ENCODE results near the gene ATP2B1.
"Not testable (repeated sequence)": the region's sequence is repeated elsewhere in the genome, so short reads cannot be mapped to it uniquely, and the experiment has no call there.

The ATP2B1 gene

DNA sequence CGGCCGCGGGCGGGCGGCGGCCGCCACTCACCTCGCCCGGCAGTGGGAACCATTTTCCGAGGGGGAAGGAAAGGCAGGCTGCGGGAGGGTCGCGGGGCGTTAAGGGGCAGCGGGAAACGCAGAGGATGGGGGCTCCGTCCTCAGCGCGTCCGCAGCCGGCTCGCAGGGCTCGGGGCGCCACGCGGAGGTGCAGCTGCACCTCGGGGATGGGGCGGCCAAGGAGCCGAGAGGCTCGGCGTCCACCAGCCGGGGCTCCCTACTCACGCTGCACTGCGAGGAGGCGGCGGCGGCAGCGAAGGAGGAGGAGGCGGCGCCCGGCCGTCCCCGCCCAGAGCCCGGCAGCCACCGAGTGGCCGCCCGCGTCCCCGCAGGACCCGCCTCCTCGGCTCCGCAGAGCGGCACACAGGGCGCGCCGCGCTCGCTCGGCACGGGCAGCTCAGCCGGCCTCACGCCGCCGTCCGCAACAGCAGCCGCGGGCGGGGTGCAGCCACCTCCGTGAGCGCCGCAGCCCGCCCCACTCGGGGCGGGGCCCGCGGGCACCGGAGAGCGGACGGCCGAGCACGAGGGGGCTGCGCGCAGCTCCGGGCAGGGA, at the start of gene ATP2B1:
Gene ATP2B1, minus strand, starts transcription at position 274 of the 592 bp plus-strand sequence. CDS start 52,952 bp downstream, outside the sequence.
- peak; percentile 92 for DNase-seq

DNA sequence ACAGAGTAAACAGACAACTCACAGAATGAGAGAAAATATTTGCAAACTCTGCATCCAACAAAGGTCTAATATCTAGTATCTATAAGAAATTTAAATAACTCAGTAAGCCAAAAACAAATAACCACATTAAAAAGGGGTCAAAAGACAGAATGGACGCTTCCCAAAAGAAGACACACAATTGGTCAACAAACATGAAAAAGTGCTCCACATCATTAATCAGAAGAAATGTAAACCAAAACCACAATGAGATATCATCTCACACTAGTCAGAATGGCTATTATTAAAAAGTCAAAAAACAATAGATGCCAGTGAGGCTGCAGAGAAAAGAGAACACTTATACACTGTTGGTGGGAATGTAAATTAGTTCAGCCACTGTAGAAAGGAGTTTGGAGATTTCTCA, 49.3 kb upstream of the ATP2B1 start:
- not testable (repeated sequence) for DNase-seq

DNA sequence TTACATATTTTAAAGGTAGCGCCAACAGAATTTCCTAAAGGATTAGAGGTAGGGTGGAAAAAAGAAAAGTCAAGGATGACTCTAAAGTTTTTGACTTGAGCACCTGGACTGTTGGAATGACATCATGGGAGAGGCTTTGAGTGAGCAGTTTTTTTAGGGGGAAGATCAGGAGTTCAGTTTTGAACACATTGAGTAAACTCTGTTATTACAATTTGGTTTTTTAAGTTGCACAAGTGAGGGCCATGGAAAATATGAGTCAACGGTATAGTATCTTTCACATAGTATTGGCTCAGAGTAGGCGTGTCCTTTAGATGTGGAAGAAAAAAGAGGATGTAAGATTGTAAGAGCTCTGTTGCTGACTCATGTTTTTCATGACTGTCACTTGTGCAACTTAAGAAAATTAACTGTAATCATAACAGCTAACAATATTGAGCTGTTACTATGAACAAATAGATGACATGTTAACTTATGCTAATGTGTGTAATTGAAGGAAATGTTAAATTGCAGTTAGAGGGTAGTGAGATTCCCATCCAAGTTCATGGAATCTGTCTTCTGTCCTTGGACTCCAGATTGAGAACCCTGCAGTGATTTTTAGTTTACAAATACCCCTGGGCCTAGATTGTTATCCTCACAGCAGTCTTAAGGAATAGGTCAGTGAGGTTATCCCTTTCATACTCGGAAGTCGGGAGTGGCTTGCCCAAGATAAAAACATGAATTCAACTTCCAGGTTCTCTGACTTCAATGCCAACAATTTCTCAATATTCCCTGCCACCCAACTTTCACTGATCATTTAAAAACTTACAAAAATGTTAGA, 48.2 kb upstream of the ATP2B1 start:
- DNase-seq: no peak

DNA sequence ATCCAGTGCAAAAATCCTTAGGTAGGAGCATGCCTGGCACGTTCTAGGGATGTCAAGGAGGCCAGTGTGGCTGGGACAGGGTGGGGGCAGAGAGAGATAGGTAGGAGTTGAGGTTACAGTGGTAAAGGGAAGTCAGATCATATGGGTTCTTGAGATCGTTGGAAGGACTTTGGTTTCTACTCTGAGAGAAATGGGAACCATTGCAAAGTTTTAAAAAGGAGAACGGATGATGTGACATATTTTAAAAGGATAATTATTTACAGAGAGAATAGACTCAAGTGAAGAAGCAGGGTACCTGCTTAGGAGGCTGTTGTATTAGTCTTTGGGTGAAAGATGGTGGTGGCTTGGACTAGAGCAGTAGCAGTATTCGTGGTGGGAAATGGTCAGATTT, 47.6 kb upstream of the ATP2B1 start:
- no peak for DNase-seq

DNA sequence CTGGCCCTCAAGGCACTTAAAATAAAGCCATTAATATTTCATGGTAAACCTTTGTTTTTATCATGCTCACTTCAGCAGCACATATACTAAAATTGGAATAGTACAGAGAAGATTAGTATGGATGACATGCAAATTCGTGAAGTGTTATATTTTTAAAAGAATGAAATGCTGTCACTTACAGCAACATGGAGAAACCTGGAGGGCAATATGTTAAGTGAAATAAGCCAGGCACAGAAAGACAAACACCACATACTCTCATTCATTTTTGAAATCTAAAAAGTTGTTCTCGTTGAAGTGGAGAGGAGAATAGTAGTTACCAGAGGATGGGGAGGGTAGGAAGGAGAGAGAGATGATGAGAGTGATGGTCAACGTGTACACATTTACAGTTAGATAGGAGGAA, 45.4 kb upstream of the ATP2B1 start:
- DNase-seq: no peak

DNA sequence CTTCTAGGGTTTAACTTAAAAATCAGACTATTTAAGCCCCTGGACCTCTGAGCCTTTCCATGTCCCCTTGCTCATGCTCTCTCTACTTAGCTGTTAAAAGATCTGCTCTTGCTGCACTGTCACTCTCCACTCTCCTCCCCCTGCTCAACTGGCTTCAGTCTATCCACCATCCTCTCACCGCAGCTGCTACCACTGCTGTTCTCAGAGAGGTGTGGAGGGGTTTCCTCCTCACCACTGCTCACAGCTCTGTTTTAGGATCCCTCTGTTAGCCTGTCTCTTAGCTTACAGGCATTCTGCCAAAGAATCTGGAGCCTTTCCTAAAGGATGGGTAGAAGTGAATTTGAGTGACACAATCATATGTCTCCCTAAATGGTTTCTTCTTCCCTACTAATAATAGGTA, 43.7 kb upstream of the ATP2B1 start:
- no peak for DNase-seq

DNA sequence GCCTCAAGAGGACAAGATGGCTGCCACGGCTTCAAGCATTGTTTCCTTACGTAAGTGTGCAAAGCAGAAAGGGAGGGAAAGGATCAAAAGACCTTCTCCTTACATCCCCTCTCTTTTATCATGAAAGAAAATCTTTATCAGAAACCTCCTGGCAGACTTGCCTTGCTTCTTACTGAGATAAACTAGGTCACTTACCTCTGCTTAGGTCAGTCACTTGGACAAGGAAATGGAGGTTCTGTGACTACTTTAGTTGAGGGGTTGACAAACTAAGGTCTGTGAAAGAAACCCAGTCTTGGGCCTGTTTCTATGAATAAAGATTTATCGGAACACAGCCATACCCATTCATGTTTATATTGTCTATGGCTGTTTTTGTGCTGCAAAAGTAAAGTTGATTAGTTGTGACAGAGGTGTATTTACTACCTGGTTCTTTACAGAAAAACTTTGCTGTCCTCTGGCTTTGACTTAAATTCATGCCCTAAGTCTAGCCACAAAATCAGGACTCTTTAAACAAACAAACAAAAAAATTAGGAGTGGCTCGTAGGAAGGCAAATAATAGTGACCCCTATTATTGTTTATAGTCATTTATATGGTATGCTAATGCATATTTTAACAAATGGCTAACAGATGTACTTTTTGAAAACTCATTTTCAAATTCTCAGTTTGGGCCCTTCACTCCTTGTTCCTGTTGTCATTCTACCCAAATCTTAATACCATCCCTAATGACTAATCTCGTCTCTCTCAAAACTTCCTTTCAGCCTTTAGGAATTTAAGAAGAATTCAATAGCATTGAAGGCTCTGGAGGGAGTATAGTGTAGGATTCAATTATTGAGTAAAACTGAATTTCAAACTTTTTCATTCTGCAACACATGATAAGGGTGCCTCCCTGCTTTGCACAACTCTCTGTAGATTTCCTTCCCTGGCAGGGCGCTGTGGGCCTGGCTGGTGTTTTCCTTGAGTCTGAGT, 42.0 kb upstream of the ATP2B1 start:
- no peak for DNase-seq

DNA sequence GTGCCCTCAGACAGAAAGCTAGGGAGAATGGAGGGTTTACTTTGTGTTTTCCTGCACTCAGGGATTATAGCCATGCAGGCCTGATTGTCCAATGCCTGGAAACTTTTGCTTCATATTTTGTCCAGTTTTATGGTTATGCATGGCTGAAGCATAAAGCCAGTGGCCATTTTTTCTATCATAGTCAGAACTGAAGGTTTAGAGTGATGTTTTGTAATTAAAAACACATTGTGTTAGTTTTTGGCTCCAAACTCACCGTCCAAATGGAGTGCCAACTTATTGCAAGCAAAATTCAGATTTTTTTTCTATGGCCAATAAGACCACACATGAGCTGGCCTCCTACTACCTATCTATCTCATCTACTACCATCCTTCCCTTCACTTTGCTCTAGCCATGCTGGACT, 40.2 kb upstream of the ATP2B1 start:
- DNase-seq: no peak

DNA sequence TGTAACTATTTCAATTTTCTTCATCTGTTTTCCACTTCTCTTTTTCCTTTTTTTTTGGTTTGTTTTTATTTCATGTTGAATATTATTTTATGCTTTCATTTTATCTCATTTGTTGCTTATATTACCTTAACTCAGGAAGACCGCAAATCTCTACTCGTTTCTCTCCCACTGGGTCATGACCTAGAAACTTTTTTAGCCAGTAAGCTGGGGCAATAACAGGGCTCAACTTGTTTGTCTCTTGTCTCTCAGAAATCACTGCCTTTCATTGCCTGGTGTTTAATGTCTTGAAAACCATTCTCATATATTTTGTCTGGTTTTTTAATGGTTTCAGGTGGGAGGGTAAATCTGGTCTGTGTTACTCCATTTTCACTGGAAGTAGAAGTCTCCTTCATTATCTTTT, 36.6 kb upstream of the ATP2B1 start:
- DNase-seq: no peak

DNA sequence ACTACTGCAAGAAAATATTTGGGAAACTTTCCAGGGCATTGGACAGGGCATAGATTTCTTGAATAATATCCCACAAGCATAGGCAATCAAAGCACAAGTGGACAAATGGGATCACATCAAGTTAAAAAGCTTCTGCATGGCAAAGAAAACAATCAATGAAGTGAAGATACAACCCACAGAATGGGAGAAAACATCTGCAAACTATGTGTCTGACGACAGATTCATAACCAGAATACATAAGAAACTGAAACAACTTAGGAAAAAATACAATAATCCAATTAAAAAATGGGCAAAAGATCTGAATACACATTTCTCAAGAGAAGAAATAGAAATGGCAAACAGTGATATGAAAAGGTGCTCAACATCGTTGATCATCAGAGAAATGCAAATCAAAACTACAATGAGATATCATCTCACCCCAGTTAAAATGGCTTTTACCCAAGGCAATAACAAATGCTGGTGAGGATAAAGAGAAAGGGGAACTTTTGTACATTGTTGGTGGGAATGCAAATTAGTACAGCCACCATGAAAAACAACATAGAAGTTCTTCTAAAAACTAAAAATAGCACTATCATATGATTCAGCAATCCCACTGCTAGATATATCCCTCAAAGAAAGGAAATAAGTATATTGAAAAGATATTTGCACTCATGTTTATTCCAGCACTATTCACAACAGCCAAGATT, 33.8 kb upstream of the ATP2B1 start:
- DNase-seq: no peak

DNA sequence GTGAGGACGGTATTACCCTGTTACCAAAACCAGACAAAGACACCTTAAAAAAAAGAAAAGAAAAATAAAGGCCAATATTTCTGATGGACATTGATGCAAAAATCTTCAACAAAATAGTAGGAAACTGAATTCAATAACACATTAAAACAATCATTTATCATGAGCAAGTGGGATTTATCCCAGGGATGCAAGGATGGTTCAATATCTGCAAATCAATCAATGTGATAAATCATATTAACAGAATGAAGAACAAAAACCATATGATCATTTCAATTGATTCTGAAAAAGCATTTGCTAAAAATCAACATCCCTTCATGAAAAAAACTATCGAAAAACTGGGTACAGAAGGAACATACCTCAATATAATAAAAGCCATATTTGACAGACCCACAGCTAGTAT, 32.3 kb upstream of the ATP2B1 start:
- DNase-seq: no peak

DNA sequence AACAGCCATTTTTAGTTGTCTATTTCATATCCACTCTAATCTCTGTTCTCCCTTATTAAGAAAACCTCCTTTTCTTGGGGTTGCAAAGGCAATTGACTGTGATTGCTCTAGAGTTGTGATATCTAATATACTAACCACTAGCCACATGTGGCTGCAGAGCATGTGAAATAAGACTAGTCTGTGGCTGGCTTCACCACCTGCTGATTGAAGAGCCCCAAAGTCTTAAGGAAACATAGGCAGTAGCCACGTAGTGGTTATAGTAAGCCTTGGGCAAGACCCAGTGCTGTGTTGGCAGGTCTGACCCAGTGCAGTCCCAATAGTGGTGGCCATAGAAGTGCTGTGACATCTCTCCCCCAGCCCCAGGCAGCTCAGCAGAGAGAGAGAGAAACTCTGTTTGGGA, 28.4 kb upstream of the ATP2B1 start:
- no peak for DNase-seq

DNA sequence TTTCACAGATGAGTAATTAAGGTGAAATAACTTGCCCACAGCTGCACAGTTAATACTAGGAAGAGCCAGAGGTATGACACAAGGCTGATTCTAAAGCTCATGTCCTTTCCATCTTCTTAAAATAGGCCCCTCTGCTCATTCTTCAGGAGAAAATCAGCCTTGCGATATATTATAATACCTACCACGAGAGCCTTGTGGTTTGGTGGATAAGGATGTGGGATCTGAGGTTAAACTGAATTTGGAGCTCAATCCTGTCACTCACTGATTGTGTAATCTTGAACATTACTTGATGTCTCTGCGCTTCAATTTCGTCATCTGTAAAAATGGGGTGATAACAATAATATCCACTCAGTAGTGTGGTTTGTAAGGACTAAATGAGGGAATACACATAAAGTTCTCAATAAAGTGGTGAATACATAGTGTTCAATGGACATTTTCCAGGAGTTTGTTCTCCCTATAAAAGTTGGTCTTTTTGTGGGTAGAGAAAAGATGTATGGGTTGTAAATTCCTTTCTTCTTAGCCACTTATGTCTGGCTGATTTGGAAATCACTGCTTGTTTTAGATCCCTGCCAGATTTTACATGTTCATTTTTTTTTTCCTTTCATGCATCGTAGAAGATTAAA, 25.1 kb upstream of the ATP2B1 start:
- no peak for DNase-seq

DNA sequence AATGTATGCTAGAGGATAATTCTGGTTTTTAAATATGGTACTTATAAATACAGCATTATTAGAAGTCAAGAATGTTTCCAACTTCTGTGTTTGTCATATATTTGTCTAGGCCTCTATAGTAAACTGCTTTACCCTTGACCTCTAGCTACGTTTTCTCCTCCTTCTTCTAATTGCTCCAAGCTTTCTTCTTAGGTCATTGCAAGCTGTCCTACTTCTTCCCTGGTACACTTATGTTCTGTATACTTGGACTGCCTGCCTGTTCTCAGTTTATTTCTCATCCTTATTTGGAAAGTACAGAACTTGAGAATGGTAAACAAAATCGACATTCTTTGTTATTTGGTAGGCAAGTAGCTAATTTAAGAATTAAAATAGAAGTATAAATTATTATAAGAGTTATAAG, 23.9 kb upstream of the ATP2B1 start:
- no peak for DNase-seq

DNA sequence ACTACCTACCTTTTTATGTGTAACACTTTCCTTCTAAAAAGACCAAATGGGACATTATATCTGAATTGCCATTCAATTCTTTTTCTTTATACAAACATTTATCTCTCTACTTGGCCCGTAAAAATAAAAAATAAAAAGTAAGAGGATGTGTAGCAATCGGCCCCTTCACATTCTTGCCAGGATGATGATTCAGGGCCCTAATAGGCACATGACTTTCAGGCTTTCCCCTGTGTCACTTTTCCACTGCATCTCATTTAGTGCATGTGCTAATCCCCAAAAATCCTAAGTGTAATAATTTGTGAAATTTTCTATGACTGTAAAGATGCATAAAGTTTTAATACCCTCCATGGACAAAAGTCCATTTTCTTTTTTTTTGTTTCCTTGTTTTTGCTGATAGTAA, 23.0 kb upstream of the ATP2B1 start:
- DNase-seq: no peak

DNA sequence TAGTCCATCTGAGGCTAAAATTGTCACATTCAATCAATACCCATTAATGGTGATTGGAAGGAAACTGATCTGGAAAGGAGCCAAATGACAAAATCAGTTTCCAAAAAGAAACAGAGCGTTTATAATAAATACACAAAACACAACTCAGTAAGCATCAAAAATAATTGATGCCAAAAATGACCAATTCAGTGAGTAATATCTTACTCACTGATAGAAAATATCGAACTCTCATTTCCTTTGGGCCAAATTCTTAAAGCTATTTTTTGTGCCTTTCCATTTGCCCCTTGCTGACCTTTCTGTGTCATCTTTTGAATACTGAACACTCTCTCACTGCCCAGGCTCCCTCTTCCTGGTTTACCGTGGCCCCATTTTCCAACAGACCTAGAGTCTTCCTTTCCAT, 22.5 kb upstream of the ATP2B1 start:
- no peak for DNase-seq

DNA sequence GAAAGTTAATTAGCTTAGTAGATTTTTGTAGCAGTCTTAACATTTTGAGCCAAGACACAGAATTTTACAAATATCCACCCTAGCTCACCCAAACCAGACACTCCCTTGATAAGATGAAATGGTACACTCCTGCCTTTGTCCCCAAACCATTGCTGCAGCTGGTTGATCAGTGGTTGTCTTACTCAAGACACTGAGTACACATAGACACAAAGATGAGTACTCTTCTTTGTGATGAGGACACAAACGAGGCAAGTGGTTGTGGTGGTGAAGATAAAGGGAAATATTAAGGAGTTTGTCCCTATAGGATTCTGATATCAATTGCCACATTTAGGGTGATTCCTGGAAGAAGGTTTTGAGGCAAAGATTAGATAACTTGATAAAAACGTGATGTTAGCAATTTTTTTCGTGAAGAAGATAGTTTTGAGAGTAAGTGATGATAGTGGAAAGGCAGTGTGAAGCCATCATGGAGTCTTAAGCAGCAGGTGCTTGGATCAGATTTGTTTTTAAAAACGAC, 21.4 kb upstream of the ATP2B1 start:
- no peak for DNase-seq

DNA sequence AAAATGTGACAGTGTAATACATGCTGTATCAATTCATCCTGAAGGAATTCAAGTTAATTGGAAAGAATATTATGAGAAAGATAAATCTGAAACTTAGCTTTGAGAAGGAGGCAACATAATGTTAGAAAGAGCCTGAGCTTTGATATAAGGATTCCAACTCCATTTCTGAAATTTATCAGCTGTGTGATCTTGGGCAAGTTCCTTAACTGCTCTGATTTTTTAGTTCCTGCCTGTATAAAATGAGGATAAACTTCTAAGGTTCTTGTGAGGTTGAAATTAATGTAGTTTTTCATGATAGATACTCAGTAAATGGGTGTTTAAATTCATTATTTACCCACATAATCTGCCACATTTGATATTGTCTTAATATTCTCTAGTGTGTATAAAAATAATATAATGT, 14.6 kb upstream of the ATP2B1 start:
- no peak for DNase-seq

DNA sequence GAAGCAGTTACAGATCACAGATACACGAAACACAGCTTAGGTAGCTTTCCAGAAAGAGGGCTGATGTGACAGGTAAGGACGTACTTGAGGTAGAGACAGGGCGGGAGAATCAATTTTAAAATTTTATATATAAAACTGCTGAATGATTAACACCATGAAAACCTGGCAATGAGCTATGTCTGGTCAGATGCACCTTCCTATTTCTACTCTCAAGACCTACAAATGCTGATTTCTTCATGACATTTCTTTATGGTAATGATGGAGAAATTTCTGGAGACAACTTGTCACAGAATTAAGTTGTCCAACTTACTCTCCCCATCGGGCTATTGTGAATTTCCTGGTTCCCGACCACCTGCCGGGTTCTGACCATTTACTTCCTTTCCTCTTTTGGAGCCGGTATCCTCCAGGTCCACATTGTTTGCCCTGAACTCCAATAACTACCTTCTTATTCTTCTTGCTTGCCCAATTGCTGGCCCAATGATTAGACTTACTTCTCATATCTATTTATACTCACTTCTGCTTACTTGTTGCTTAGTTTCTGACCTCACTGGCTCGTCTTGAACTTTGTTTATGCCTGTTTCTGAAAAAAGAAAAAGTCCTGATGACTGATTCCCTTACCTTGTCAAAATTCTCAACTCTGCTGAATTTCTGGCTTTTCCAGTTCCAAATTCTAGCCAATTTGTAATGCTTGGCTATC, 12.8 kb upstream of the ATP2B1 start:
- DNase-seq: no peak

DNA sequence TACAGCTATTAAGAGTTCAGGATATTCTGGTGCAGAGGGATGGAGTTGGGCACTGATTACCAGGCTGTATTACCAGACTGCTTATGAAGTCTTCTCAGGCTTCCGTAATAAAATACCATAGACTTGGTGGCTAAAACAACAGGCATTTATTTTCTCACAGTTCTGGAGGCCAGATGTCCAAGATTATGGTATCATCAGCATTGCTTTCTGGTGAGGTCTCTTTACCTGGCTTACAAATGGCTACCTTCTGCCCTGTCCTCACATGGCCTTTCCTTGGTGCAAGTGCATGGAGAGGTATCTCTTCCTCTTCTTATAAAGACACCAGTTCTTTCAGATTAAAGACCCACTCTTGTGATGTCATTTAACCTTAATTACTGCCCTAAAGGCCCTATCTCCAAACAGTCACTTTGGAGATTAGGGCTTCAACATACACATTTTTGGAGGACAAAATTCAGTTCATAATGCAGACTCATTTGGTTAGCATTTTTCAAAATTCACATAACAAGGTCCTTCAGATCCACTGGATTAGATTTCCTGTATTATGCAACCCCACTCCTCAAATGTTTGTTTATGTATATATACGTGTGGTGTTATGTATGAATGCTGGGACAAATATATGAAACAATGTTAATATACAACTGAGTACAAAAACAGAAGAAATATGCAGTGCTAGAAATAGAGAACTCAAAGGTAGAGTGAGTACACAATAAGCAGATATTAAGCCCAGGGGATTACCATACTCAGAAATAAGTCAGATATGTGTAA, 9.3 kb upstream of the ATP2B1 start:
- no peak for DNase-seq

DNA sequence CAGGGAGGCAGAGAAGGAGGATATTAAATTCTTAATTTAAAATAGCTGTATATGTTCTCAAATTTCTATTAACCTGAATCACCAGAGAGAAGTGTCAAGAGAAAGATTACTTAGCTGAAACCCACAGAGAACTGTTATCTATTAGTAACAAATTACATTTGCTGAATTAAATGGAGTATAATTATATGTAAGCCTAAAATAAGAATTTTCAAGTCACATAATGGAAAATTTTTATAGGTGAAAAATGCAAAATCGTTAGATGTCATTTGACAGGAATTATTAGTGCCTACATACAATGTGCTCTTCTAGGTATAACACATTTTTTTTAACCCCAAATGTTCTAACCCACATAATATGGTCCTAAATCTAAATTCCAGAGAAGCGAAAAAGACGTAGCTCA, 4.1 kb upstream of the ATP2B1 start:
- no peak for DNase-seq
